Thyroid gland (tissue), 4 donors: ENCODE results near the gene TOLLIP.

Experiments used
- POLR2A ChIP-seq, 2 donors: fragments of 450-650 bp; IDR thresholded peaks; one replicate each; pipeline ENCODE4 v1.6.1; 2017; ENCODE audit warnings: antibody characterized with exemption in 2 of 2, mild to moderate bottlenecking in 2 of 2, moderate library complexity in 1 of 2
- TF ChIP-seq, protein P1 (sequence below), 6 experiments: fragments of 200-600 bp in 3 of 6; fragments of 450-650 bp in 3 of 6; sonication (generic) in 3 of 6; IDR thresholded peaks; one replicate each; pipeline ENCODE4 v1.5.1; 2016 to 2019; ENCODE audit warnings: antibody characterized with exemption in 6 of 6, mild to moderate bottlenecking in 2 of 6, inconsistent platforms in 1 of 6, moderate library complexity in 1 of 6

DNA sequence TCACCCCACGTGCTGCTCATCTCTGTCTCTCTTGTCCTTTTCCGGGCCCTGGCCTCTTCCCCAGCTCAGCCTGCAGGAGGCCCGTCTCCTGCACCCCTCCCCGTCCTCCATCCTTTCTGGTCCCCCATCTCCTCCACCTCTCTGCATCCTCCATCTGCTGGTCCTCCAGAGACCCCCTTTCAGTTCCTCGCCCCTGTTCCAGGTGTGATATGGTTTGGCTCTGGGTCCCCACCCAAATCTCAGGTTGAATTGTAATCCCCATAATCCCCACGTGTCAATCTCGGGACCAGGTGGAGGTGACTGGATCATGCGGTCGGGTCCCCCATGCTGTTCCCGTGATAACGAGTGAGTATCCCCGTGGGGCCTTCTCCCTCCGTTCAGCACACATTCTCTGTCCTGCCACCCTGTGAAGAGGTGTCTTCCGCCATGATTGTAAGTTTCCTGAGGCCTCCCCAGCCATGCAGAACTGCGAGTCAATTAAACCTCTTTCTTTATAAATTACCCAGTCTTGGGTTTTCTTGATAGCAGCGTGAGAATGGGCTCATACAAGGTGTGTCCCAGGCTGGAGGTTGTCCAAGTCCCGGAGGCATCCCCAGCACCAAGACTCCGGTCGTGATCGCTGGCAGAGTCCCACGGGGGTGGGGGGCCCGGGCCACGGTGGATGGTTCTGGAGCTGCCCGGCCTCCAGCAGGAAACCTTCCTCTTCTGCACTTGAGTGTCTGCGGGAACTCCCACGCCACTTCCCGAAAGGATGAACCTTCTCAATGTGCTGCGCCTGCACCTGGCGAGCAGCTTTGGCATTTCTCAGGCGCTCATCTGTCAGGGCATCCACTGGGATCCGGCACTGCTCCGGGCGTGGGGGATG lies 29.0 kb upstream of the TOLLIP start:
- TF ChIP-seq, protein P1, sequence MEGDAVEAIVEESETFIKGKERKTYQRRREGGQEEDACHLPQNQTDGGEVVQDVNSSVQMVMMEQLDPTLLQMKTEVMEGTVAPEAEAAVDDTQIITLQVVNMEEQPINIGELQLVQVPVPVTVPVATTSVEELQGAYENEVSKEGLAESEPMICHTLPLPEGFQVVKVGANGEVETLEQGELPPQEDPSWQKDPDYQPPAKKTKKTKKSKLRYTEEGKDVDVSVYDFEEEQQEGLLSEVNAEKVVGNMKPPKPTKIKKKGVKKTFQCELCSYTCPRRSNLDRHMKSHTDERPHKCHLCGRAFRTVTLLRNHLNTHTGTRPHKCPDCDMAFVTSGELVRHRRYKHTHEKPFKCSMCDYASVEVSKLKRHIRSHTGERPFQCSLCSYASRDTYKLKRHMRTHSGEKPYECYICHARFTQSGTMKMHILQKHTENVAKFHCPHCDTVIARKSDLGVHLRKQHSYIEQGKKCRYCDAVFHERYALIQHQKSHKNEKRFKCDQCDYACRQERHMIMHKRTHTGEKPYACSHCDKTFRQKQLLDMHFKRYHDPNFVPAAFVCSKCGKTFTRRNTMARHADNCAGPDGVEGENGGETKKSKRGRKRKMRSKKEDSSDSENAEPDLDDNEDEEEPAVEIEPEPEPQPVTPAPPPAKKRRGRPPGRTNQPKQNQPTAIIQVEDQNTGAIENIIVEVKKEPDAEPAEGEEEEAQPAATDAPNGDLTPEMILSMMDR (IDR thresholded peaks at IDR 0.05), result no peak
- TF ChIP-seq POLR2A (IDR thresholded peaks at IDR 0.05), result no peak
